Right ventricle myocardium superior (tissue), 1 donor: ENCODE results near the gene NR2C2AP. TPM values are rescaled to one million over a fixed set of nuclear protein-coding genes. Genes with fewer than 3 reads are reported as not detected.

Experiments
- ATAC-seq: fragments of 200-7000 bp; cut with Tn5 transposase; one replicate; pipeline ENCODE4 v1.9.1; 2020; ENCODE audit warnings: mild to moderate bottlenecking; ENCODE audit not compliant: poor library complexity
- DNase-seq: peaks from one replicate; pipeline ENCODE4 v3.0.0-alpha.2; 2020
- intact Hi-C: fragments of 100-400 bp; cut with DNase I; formaldehyde crosslinking; loops from one replicate; pipeline ENCODE4 v1.11.2; 2022
- total RNA-seq: library from RNA; stranded (reverse); fragmentation: NEBNext Ultra II Directional; extraction: Animal tissue kit (Norgen Biotek cat#: 25700); gene quantifications from one replicate; pipeline ENCODE4 v1.2.1, GENCODE V29; 2021
- donor health status: DM: no; HTN: yes; CAD: no; lungs with severe emphysema.

Gene NR2C2AP
- total RNA-seq, 1 donor from 2014 or later = 5.9 TPM

DNA sequence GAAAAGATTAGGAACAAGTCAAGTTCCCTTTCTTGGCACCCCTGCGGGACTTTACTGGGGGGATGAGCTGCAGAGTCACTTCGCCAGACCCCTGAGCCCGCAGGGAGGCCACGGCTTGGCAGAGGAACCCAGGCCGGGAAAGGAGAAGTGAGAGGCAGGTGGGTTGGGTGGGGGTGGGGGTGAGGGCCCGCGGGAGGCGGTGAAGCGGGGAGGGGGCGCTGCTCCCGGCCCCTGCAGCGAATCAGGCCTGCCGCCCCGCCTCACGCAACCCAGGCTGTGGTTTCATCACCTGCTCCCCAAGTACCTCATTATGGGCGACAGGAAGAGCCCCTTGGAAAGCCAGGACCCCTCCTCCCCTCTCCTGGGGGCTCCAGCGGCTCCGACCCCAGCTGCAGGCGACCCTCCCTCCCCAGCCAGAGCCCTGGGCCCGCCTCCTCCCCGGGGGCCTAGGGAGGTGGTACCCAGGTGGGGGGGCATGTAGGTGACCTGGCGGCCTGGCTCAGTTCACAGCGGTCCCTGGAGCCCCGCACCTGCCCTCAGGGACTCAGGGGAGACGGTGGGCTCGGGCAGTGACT is 42.7 kb downstream of the NR2C2AP start:
- ATAC-seq = no peak
- intact Hi-C loops = no loop called here
- no peak for DNase-seq

DNA sequence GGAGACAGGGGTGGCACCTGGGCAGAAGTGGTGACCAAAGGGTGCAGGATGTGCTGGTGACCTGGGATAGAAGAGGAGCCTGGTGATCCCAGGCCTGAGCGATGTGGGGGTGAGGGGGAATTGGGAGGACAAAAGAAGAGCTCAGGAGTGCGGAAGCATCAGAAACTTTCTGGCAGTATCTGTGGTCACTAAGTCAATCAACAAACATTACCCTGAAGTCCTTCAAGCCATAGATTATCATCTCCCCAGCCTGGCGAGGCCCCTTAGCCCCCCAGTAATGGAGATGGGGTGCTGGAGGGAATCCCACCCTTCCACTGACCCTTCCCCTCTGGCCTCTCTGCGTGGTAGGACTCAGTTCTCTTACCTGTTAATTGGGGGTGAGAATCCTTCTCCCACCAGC is 43.7 kb downstream of the NR2C2AP start:
- ATAC-seq (no peak), DNase-seq (no peak)
- intact Hi-C loops = no loop called here

DNA sequence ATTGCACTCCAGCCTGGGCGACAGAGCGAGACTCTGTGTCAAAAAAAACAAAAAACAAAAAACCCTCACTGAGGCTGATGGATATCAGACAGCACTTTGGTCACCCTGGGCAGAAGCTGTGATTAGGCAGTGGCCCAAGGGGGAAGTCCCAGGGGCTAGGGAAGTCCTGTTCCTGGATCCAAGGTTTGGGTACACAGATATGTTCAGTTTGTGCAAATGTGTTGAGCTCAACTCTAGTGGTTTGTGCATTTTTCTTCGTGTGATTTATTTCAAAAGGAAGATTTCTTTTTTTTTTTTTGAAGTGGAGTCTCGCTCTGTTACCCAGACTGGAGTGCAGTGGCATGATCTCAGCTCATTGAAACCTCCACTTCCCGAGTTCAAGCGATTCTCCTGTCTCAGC is 45.4 kb downstream of the NR2C2AP start:
- intact Hi-C loops = no loop called here
- no peak for ATAC-seq
- no peak for DNase-seq

- ATAC-seq (no peak), DNase-seq (no peak)
- intact Hi-C loops = no loop called here
Observed at GRCh38 chr19:19155495-19156219, 47.6 kb downstream of the NR2C2AP start.

DNA sequence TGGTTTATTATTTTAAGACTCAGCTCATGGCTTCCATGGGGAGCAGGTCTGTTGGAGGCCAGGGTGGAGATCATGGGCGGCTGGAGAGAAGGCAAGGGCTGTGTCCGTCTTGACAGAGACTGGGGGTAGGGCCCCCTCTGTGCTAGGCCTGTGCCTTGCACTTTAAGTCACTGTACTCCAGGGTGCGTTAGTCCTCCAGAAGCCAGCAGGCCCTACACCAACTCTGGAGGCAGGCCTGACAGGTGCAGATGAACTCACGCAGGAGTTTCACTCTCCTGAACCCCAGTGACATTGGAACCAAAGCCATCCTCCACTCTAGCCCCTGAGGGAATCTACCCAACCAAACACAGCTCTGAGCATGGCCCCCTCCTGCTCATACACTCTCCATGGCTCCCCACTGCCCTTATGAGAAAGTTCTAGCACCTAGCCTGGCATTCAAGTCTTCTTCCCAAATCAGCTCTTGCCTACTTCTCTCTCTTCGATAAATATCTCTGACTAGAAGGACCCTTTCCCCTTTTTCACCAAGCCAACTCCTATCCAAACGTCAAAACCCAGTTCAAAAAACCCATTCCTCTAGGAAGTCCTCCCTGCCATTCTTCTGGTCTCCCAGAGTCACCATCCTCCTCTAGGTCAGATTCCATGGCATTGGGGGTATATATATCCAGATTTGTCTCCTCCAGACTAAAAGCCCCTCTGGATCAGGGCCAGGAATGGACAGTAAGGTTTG is 48.3 kb downstream of the NR2C2AP start:
- ATAC-seq (no peak), DNase-seq (no peak)
- intact Hi-C loops = no loop called here

- intact Hi-C loops = no loop called here
- ATAC-seq (no peak), DNase-seq (no peak)
Observed at GRCh38 chr19:19152668-19153384, 50.4 kb downstream of the NR2C2AP start.

- no peak for ATAC-seq
Observed at GRCh38 chr19:19151418-19151817, 51.8 kb downstream of the NR2C2AP start.

More at GRCh38 chr19:19151418-19151817, 51.8 kb downstream of the NR2C2AP start:
- no peak for DNase-seq
- intact Hi-C loops = no loop called here

Other genes with a start within 250 kb of the NR2C2AP start
- 58.8 TPM for gene SUGP2, start 169.9 kb downstream of the NR2C2AP start, total RNA-seq
- gene ARMC6, start 169.8 kb downstream of the NR2C2AP start, total RNA-seq = 15.1 TPM
- gene SLC25A42, start 139.4 kb downstream of the NR2C2AP start, total RNA-seq = 27.2 TPM
- gene TMEM161A, start 64.9 kb downstream of the NR2C2AP start, total RNA-seq = 23.0 TPM
- gene MEF2B, start 33.2 kb downstream of the NR2C2AP start, total RNA-seq = 0.83 TPM
- gene BORCS8, start 11.3 kb downstream of the NR2C2AP start, total RNA-seq = 21.0 TPM
- 33.9 TPM for gene RFXANK, start 11.2 kb downstream of the NR2C2AP start, total RNA-seq
- not detected for gene NCAN, start 8.5 kb upstream of the NR2C2AP start, total RNA-seq
- gene TM6SF2, start 69.9 kb upstream of the NR2C2AP start, total RNA-seq = 0.32 TPM
- 37.2 TPM for gene SUGP1, start 117.1 kb upstream of the NR2C2AP start, total RNA-seq
- 32.8 TPM for gene MAU2, start 117.4 kb upstream of the NR2C2AP start, total RNA-seq
- 24.3 TPM for gene GATAD2A, start 202.3 kb upstream of the NR2C2AP start, total RNA-seq